ENCODE data around the gene SLC66A1.

Gene SLC66A1

DNA sequence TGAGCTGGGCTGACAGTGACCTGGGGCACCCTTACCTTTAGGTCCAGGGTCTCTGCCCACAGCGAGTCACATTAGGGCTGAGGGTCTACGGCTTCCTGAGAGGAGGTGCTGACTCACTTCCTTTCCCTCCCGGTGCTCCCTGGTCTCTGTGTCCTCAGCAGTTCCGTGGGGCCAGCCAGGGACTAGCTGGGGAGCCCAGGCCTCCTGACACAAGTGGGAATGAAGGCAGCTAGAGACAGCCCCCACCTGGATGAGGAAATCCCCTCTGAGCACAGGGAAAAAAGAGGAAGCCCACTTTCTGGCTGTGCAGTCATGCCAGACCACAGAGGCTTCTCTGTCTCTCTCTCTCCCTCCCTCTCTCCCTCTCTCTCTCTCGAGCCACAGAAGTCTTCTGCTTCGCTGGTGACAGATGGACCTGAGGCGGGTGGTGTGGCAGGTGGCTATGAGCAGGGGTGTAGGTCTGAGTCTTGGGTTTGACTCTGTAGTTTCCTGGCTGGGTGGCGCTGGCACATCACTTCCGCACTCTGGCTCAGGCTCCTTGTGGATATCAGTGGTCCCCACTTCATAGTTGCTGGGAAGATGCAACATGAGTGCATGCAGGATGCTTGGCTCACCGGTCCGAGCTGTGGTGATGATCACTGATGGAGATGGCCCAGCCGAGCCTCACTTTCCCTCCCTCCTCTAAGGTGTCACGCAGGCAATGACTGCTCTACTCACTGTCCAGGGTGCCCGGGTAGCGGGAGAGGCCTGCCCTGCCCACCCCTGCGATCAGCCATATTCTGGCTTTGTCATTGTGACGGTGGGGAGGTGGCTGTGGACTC is 3.5 kb downstream of the SLC66A1 start:
- no peaks in the 10 kb centered on the region for H3K9me3 ChIP-seq (ENCODE audit: insufficient read depth, low read depth, low read length)
- peaks cover 14% of the 10 kb centered on the region for H3K36me3 ChIP-seq (ENCODE audit: insufficient read depth, low read length)
- no peak overlapping the region; the same call in 1 of the 2 replicates for H3K9ac ChIP-seq (ENCODE audit: low read depth, low read length)
- H3K4me3 ChIP-seq (ENCODE audit: low read length), result no peak overlapping the region
- 86% methylated on average over 17 of the region's 17 CpGs for WGBS
- no peaks in the 10 kb centered on the region for H3K27me3 ChIP-seq (ENCODE audit: insufficient read depth, low read length)
- no peak overlapping the region for H3K27ac ChIP-seq (ENCODE audit: low read depth, low read length)
- 0 out of 2 replicates have a peak, but pooled peaks cover 4% of the 10 kb centered on the region for H3K4me1 ChIP-seq (ENCODE audit: insufficient read depth, low read length)

DNA sequence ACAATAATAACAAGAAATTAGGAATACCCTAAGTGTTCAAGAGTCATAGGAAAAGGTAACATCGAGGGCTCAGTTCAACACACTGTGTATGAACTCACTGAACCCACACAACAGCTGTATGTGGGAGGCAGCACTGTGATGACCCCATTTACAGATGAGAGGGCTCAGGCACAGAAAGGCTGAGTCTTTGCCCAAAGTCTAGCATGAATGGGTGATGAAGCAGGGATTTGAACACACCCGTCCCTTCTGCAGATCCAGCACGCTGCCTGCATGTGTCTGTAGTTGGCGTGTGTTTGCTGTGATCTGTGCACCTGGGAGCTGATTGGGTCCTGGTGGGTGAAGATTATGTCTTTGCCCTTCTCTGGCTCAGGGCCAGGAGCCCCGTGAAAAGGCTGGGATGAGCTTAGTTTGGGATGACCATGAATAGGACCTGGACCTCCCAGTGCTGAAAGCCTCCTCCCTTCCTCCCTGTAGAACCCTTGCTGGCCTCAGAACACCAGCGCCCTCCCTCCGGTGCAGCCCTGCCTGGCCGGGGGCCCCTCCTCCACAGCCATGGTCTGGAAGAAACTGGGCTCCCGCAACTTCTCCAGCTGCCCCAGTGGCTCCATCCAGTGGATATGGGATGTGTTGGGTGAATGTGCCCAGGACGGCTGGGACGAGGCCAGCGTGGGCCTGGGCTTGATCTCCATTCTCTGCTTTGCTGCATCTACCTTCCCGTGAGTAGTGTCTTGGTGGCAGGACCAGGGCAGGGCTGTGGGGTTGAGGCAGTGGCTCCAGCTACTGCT is 5.2 kb downstream of the SLC66A1 start:
- no peaks in the 10 kb centered on the region for H3K27me3 ChIP-seq (ENCODE audit: insufficient read depth, low read length)
- H3K9ac ChIP-seq (ENCODE audit: low read depth, low read length), result no peak overlapping the region
- no peak overlapping the region for H3K4me3 ChIP-seq (ENCODE audit: low read length)
- H3K9me3 ChIP-seq (ENCODE audit: insufficient read depth, low read depth, low read length), result no peaks in the 10 kb centered on the region
- peaks cover 19% of the 10 kb centered on the region for H3K36me3 ChIP-seq (ENCODE audit: insufficient read depth, low read length)
- H3K27ac ChIP-seq (ENCODE audit: low read depth, low read length), result no peak overlapping the region
- H3K4me1 ChIP-seq (ENCODE audit: insufficient read depth, low read length), result 0 out of 2 replicates have a peak, but pooled peaks cover 4% of the 10 kb centered on the region
- 80% methylated on average over 13 of the region's 13 CpGs for WGBS

DNA sequence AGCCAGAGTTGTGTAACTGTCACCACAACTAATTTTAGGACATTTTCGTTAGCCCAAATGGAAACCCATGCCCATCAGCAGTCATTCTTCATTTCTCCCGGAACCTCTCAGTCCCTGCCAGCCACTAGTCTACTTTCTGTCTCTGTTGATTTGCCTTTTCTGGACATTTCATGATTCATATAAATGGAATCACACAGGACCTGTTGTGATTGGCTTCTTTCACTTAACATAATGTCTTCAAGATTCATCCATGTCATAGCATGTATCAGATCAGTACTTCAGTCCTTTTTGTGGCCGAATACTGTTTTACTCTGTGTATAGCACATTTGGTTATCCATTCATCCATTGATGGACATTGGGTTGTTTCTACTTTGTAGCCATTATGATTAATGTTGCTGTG is 7.1 kb downstream of the SLC66A1 start:
- H3K9ac ChIP-seq (ENCODE audit: low read depth, low read length), result no peak overlapping the region
- 97% methylated on average over 3 of the region's 3 CpGs for WGBS
- H3K4me1 ChIP-seq (ENCODE audit: insufficient read depth, low read length), result 0 out of 2 replicates have a peak, but pooled peaks cover 4% of the 10 kb centered on the region
- no peaks in the 10 kb centered on the region for H3K27me3 ChIP-seq (ENCODE audit: insufficient read depth, low read length)
- H3K9me3 ChIP-seq (ENCODE audit: insufficient read depth, low read depth, low read length), result no peaks in the 10 kb centered on the region
- H3K4me3 ChIP-seq (ENCODE audit: low read length), result no peak overlapping the region
- no peak overlapping the region for H3K27ac ChIP-seq (ENCODE audit: low read depth, low read length)
- peaks cover 21% of the 10 kb centered on the region for H3K36me3 ChIP-seq (ENCODE audit: insufficient read depth, low read length)

DNA sequence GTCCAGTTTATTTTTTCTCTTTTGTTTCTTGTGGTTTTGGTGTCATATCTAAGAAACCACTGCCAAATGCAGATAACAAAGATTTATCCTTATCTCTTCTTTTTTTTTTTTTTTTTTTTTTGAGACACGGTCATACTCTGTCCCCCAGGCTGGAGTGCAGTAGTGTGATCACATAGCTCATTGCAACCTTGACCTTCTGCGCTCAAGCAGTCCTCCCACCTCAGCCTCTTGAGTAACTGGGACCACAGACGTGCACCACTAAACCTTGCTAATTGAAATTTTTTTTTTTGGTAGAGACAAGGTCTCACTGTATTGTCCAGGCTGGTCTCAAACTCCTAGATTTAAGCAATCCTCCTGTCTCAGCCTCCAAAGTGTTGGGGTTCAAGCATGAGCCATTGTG is 8.9 kb downstream of the SLC66A1 start:
- no peak overlapping the region for H3K9ac ChIP-seq (ENCODE audit: low read depth, low read length)
- 97% methylated on average over 3 of the region's 3 CpGs for WGBS
- H3K4me3 ChIP-seq (ENCODE audit: low read length), result no peak overlapping the region
- H3K27ac ChIP-seq (ENCODE audit: low read depth, low read length), result no peak overlapping the region
- H3K27me3 ChIP-seq (ENCODE audit: insufficient read depth, low read length), result no peaks in the 10 kb centered on the region
- peaks cover 38% of the 10 kb centered on the region for H3K36me3 ChIP-seq (ENCODE audit: insufficient read depth, low read length)
- H3K4me1 ChIP-seq (ENCODE audit: insufficient read depth, low read length), result 0 out of 2 replicates have a peak, but pooled peaks cover 4% of the 10 kb centered on the region
- H3K9me3 ChIP-seq (ENCODE audit: insufficient read depth, low read depth, low read length), result no peaks in the 10 kb centered on the region

DNA sequence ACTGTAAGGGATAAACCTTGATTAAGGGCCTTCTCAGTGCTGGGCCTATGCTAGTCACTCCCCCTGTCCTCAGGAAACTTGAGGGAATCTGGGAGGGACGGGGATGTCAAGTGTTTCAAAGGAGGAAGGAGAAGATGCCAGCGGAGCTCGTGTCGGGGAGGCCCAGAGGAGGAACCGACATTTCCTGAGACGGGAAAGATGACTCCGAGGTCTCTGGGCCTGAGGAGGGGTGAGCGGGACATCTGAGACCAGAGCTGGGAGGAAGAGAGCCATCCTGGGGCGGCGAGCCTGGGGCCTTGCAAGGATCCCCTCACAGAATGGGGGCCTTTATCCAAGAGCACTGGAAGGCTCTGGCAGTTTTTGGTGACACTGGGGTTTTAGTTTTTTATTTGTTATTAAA is 10.4 kb downstream of the SLC66A1 start:
- H3K9ac ChIP-seq (ENCODE audit: low read depth, low read length), result no peak overlapping the region
- peaks cover 39% of the 10 kb centered on the region for H3K36me3 ChIP-seq (ENCODE audit: insufficient read depth, low read length)
- 81% methylated on average over 10 of the region's 10 CpGs for WGBS
- no peaks in the 10 kb centered on the region for H3K9me3 ChIP-seq (ENCODE audit: insufficient read depth, low read depth, low read length)
- no peak overlapping the region for H3K27ac ChIP-seq (ENCODE audit: low read depth, low read length)
- no peaks in the 10 kb centered on the region for H3K27me3 ChIP-seq (ENCODE audit: insufficient read depth, low read length)
- H3K4me3 ChIP-seq (ENCODE audit: low read length), result no peak overlapping the region
- H3K4me1 ChIP-seq (ENCODE audit: insufficient read depth, low read length), result no peaks in the 10 kb centered on the region

DNA sequence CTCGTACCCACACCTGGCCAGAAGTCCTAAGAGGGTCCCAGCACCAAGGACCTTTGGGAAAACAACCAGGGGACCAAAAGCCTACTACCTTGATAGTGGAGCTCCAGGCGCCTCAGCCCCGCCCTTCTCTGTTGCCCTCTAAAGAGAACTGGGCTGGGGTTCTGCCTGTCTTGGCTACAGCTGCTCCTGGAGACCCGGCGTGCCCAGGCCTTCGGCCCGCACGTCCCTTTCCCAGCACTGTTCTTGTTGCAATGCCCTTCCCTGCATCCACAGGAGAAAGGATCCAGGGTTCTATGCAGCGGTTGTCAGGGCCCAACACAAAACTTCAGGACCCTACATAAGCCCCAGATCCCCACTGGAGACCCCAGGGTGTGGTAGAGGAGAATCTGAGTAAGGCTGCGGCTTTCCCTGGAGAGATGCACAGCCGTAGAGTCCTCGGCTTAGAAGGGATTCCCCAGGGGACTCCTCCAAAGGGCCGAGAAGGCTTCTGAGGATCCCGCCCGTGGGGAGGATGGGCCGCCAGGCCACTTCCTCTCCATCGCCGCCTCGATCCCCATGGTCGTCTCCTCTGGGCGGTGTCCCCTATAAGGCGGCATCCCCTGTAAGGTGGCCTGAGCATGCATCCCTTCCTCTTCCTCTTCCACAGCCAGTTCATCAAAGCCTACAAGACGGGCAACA is 12.0 kb downstream of the SLC66A1 start:
- Histone ChIP-seq H3K9ac (ENCODE audit: low read depth, low read length) (no peak overlapping the region), H3K4me1 (ENCODE audit: insufficient read depth, low read length) (no peaks in the 10 kb centered on the region), H3K36me3 (ENCODE audit: insufficient read depth, low read length) (peaks cover 32% of the 10 kb centered on the region), H3K9me3 (ENCODE audit: insufficient read depth, low read depth, low read length) (no peaks in the 10 kb centered on the region), H3K27me3 (ENCODE audit: insufficient read depth, low read length) (no peaks in the 10 kb centered on the region), H3K27ac (ENCODE audit: low read depth, low read length) (no peak overlapping the region), H3K4me3 (ENCODE audit: low read length) (no peak overlapping the region)
- 91% methylated on average over 23 of the region's 23 CpGs for WGBS

DNA sequence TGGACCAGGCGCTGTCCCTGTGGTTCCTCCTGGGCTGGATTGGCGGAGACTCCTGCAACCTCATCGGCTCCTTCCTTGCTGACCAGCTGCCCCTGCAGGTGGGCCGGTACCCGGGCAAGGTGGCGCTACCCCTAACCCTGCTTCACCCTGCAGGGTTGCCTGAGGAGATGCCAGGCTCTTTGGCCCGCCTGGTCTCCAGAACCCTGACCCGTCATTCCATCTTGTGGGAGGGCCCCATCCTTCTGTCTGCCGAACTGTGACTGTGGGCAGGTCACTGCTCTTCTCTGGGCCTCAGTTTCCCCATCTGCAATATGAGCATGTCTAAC is 12.5 kb downstream of the SLC66A1 start:
- Histone ChIP-seq H3K4me1 (ENCODE audit: insufficient read depth, low read length) (no peaks in the 10 kb centered on the region), H3K4me3 (ENCODE audit: low read length) (no peak overlapping the region), H3K36me3 (ENCODE audit: insufficient read depth, low read length) (peaks cover 29% of the 10 kb centered on the region), H3K27me3 (ENCODE audit: insufficient read depth, low read length) (no peaks in the 10 kb centered on the region), H3K27ac (ENCODE audit: low read depth, low read length) (no peak overlapping the region), H3K9ac (ENCODE audit: low read depth, low read length) (no peak overlapping the region), H3K9me3 (ENCODE audit: insufficient read depth, low read depth, low read length) (no peaks in the 10 kb centered on the region)
- WGBS, result 95% methylated on average over 9 of the region's 9 CpGs

DNA sequence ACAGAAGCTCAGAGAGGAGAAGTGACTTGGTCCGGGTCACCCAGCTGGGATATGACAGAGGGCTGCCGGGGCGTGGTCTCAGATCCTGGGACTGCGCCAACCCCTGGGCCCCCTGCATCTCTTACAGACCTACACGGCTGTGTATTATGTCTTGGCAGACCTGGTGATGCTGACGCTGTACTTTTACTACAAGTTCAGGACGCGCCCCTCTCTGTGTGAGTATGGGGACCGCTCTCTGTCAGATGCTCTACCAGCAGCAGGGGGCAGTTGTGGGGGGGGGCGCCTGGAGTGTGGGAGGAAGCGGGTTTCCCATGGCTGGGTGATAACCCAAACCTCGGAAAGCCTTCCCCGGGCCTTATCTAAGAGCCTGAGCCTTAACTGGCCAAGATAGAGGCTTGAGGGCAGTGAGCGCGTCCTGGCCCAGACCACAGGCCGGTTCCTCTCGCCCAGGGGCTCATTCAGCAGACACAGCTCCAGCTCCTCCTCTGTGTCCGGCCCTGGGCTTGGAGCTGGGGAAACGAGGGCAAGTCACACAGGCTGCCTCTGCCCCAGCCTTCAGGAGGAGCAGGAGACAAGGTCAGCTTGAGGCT is 13.3 kb downstream of the SLC66A1 start:
- Histone ChIP-seq H3K27ac (ENCODE audit: low read depth, low read length) (no peak overlapping the region), H3K9ac (ENCODE audit: low read depth, low read length) (no peak overlapping the region), H3K36me3 (ENCODE audit: insufficient read depth, low read length) (peaks cover 29% of the 10 kb centered on the region), H3K9me3 (ENCODE audit: insufficient read depth, low read depth, low read length) (no peaks in the 10 kb centered on the region), H3K27me3 (ENCODE audit: insufficient read depth, low read length) (no peaks in the 10 kb centered on the region), H3K4me1 (ENCODE audit: insufficient read depth, low read length) (no peaks in the 10 kb centered on the region), H3K4me3 (ENCODE audit: low read length) (no peak overlapping the region)
- 89% methylated on average over 19 of the region's 19 CpGs for WGBS

DNA sequence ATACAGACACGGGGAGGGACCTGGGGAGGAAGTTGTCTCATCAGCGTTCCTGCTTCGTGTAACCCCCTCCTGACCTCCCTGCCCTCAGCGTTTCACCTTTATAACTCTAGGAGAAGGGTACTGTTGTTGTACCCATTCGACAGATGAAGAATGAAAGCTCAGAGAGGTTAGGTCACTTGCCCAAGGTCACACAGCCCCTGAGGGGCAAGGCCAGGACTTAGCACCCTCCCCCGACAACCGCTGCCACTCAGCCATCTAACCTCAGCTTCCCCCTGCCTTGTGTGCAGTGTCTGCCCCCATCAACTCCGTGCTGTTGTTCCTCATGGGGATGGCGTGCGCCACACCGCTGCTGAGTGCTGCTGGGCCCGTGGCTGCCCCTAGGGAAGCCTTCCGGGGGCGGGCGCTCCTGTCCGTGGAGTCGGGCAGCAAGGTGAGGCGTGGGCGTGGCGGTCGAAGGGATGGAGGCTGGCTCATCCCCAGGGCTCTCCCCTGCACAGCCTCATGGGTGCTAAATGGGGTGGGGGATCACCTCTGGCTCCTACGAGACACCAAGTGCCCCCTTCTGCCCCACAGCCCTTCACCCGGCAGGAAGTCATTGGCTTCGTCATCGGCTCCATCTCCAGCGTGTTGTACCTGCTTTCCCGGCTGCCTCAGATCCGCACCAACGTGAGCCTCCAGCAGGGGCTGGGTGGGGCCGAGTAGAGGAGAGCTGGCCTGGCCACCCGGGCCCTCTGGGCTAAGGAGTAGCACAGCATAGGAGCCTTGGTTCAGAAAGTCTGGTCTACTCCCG is 14.0 kb downstream of the SLC66A1 start:
- no peak overlapping the region for H3K4me3 ChIP-seq (ENCODE audit: low read length)
- H3K9ac ChIP-seq (ENCODE audit: low read depth, low read length), result no peak overlapping the region
- H3K9me3 ChIP-seq (ENCODE audit: insufficient read depth, low read depth, low read length), result no peaks in the 10 kb centered on the region
- no peaks in the 10 kb centered on the region for H3K27me3 ChIP-seq (ENCODE audit: insufficient read depth, low read length)
- H3K4me1 ChIP-seq (ENCODE audit: insufficient read depth, low read length), result no peaks in the 10 kb centered on the region
- H3K36me3 ChIP-seq (ENCODE audit: insufficient read depth, low read length), result peaks cover 28% of the 10 kb centered on the region
- WGBS, result 92% methylated on average over 32 of the region's 32 CpGs
- H3K27ac ChIP-seq (ENCODE audit: low read depth, low read length), result no peak overlapping the region

DNA sequence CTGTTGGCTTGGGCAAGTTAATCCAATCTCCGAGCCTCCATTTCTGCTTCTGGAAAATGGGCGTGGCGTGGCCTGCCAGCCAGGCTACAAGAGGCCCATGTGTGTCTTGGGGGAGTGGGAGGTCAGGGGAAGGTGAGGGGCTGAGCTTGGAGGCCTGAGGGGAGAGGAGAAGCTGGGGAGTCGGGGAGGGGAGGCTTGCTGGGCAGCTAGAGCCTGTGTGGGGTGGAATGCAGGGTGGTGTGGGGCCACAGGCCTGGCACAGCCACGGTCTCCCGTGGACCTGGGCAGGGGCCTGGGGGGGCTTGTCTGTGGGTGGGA is 14.6 kb downstream of the SLC66A1 start:
- WGBS, result 88% methylated on average over 6 of the region's 6 CpGs
- Histone ChIP-seq H3K27ac (ENCODE audit: low read depth, low read length) (no peak overlapping the region), H3K27me3 (ENCODE audit: insufficient read depth, low read length) (no peaks in the 10 kb centered on the region), H3K4me1 (ENCODE audit: insufficient read depth, low read length) (no peaks in the 10 kb centered on the region), H3K36me3 (ENCODE audit: insufficient read depth, low read length) (peaks cover 26% of the 10 kb centered on the region), H3K9me3 (ENCODE audit: insufficient read depth, low read depth, low read length) (no peaks in the 10 kb centered on the region), H3K4me3 (ENCODE audit: low read length) (no peak overlapping the region), H3K9ac (ENCODE audit: low read depth, low read length) (no peak overlapping the region)

Measured in HUES64 (cell line).